Pancreas (tissue), 10 donors: ENCODE results near the gene PLXDC2. TPM values are rescaled to one million over a fixed set of nuclear protein-coding genes. Genes with fewer than 3 reads are reported as not detected.

Experiments
- ATAC-seq, 4 donors: fragments of 200-7000 bp; cut with Tn5 transposase; one replicate each; pipeline versions ENCODE4 v1.8.0 to v1.9.1; 2020; ENCODE audit warnings: mild to moderate bottlenecking in 4 of 4, moderate library complexity in 4 of 4
- DNase-seq, 6 donors: peaks; one replicate each; pipeline ENCODE4 v3.0.0-alpha.2; 2020
- FAIRE-seq: peaks from 2 replicates; lab custom pipeline; 2012; peaks lifted over from hg19 to GRCh38; lab: Jason Lieb, UNC
- H3K27ac ChIP-seq, 4 donors: fragments of 200-600 bp; sonication (generic); 1 replicate in 3 of 4; 2 replicates in 1 of 4; pipeline versions ENCODE4 v1.5.0 to v1.8.0; 2020
- H3K27me3 ChIP-seq, 4 donors: fragments of 200-600 bp; one replicate each; pipeline ENCODE4 v1.8.0; 2021
- H3K36me3 ChIP-seq, 3 donors: fragments of 200-600 bp; sonication (generic) in 1 of 3; one replicate each; pipeline versions ENCODE4 v1.5.0 to v1.8.0; 2020 to 2021
- H3K4me1 ChIP-seq, 3 donors: fragments of 200-600 bp; one replicate each; pipeline ENCODE4 v1.8.0; 2021
- H3K4me3 ChIP-seq, 4 donors: fragments of 200-600 bp; sonication (generic) in 2 of 4; one replicate each; pipeline versions ENCODE4 v1.5.0 to v1.8.0; 2020 to 2021
- H3K9me3 ChIP-seq, 4 donors: fragments of 200-600 bp; one replicate each; pipeline ENCODE4 v1.8.0; 2021
- WGBS, 2 donors: extraction: QIAGEN DNeasy Blood & Tissue Kit; methylation state at CpG; one replicate each; pipeline ENCODE4 v1.1.7; 2013; 5-methylcytosine and 5-hydroxymethylcytosine counted together
- intact Hi-C, 3 donors: fragments of 100-400 bp; cut with DNase I; formaldehyde crosslinking; loops; one replicate each; pipeline versions ENCODE4 v1.11.1 to v1.14.2; 2022
- polyA plus RNA-seq, 2 donors: library from polyadenylated mRNA; stranded (reverse); fragments of 200-250 nt; gene quantifications; one replicate each; pipeline ENCODE4 v1.2.3, GENCODE V29; 2013
- total RNA-seq, 6 donors: library from RNA; stranded (reverse); fragmentation: NEBNext Ultra II Directional in 4 of 6; extraction: Animal tissue kit (Norgen Biotek cat#: 25700) in 4 of 6; gene quantifications; one replicate each; pipeline versions ENCODE4 v1.2.1 to v1.2.4, GENCODE V29; 2021 to 2023
- TF ChIP-seq, protein P1 (sequence below), 4 donors: fragments of 200-600 bp; sonication (generic) in 3 of 4; IDR thresholded peaks; one replicate each; pipeline versions ENCODE4 v1.5.0 to v1.8.0; 2021; ENCODE audit warnings: antibody characterized with exemption in 4 of 4
- donor health status: healthy with polysubstance abuse.
- donor health status: DM: no; HTN: no; CAD: no; lungs with moderate emphysema.
- donor health status: DM: no; HTN: no; CAD: no.
- donor health status: control.
- donor health status: control.
- donor health status: Bipolar disorder and iron deficiency.
- donor health status: DM: yes; HTN: yes; CAD: no.
- donor health status: DM: no; HTN: no; CAD: no.
- donor health status: DM: no; HTN: no; CAD: no.
- donor health status: DM: yes; HTN: yes; CAD: no.

PLXDC2 gene
- total and polyA plus RNA-seq, 8 donors = 1.5 to 48.5 (median 4.3) TPM

- no peak overlapping the region for H3K27ac ChIP-seq
- H3K36me3 ChIP-seq = no peaks in the 10 kb centered on the region
- DNase-seq (no peak), ATAC-seq (no peak), FAIRE-seq (no peak)
- no peak overlapping the region for H3K4me3 ChIP-seq
- H3K27me3 ChIP-seq = no peaks in the 10 kb centered on the region
- peaks cover 4 to 11% (median 8%) of the 10 kb centered on the region in 3 donors for H3K4me1 ChIP-seq
- intact Hi-C loops = no loop called here
- H3K9me3 ChIP-seq = no peaks in the 10 kb centered on the region
- TF ChIP-seq, protein P1, sequence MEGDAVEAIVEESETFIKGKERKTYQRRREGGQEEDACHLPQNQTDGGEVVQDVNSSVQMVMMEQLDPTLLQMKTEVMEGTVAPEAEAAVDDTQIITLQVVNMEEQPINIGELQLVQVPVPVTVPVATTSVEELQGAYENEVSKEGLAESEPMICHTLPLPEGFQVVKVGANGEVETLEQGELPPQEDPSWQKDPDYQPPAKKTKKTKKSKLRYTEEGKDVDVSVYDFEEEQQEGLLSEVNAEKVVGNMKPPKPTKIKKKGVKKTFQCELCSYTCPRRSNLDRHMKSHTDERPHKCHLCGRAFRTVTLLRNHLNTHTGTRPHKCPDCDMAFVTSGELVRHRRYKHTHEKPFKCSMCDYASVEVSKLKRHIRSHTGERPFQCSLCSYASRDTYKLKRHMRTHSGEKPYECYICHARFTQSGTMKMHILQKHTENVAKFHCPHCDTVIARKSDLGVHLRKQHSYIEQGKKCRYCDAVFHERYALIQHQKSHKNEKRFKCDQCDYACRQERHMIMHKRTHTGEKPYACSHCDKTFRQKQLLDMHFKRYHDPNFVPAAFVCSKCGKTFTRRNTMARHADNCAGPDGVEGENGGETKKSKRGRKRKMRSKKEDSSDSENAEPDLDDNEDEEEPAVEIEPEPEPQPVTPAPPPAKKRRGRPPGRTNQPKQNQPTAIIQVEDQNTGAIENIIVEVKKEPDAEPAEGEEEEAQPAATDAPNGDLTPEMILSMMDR (IDR thresholded peaks at IDR 0.05) = no peak
- WGBS, 2 donors = 83 to 93% methylated on average over 3 of the region's 3 CpGs
These were observed 117.5 kb downstream of the PLXDC2 start for GRCh38 chr10:19933772-19934171.

DNA sequence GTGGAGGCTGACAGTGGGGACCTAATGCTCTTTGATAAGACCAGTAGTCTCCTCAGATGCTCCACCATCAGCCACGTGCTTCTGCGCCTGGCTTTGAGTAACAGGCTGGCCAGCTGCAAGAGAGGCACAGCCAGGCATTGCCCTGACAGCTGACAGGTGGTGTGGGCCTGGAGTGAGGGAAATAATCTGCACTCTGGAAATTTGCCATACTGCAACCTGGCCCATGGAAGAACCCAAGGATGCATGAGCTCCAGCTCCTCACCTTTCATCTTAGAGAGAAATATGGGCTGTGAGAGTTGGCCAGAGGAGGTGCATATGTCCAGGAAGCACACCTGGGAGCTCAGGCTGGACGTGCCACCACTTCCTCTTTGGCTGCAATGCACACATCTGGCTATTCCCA lies 118.9 kb downstream of the PLXDC2 start:
- Histone ChIP-seq H3K9me3 (no peaks in the 10 kb centered on the region), H3K4me3 (no peak overlapping the region), H3K27me3 (no peaks in the 10 kb centered on the region), H3K36me3 (no peaks in the 10 kb centered on the region), H3K27ac (no peak overlapping the region), H3K4me1 (peaks cover 0 to 11% (median 8%) of the 10 kb centered on the region in 3 donors)
- no peak for ATAC-seq
- no peak for DNase-seq
- intact Hi-C loops = no loop called here
- WGBS, 2 donors = 56 to 58% methylated on average over 3 of the region's 3 CpGs
- TF ChIP-seq, protein P1 (IDR thresholded peaks at IDR 0.05) = no peak
- FAIRE-seq = no peak

GRCh38 chr10:19936289-19936688 lies 120.1 kb downstream of the PLXDC2 start:
- intact Hi-C loops = no loop called here
- whole genome bisulfite sequencing, 2 donors = 76 to 86% methylated on average over 2 of the region's 2 CpGs

DNA sequence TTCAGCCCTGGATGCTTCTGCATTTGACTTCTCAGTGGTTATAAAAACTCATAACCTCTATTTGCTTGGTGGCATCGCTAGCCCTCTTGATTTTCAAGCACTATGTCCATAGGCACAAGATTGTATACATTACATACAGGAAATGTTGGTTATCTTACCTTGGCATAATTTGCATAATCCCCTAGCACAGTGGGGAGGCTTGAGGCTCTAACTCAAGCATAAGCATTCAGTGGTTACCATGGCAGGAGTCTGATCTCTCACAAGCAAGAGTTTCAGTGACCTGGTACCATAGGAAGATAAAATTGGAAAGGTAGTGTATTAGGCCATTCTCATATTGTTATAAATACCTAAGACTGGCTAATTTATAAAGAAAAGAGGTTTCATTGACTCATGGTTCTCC lies 121.8 kb downstream of the PLXDC2 start:
- DNase-seq (no peak), ATAC-seq (no peak), FAIRE-seq (no peak)
- WGBS, 2 donors = 92 to 97% methylated on average over 1 of the region's 1 CpG
- no peaks in the 10 kb centered on the region for H3K9me3 ChIP-seq
- H3K4me1 ChIP-seq = no peaks in the 10 kb centered on the region
- intact Hi-C loops = no loop called here
- H3K27me3 ChIP-seq = no peaks in the 10 kb centered on the region
- no peaks in the 10 kb centered on the region for H3K36me3 ChIP-seq
- TF ChIP-seq, protein P1 (IDR thresholded peaks at IDR 0.05) = no peak
- H3K4me3 ChIP-seq = no peak overlapping the region
- H3K27ac ChIP-seq = no peak overlapping the region

More at GRCh38 chr10:19936289-19936688, 120.1 kb downstream of the PLXDC2 start:
- no peaks in the 10 kb centered on the region for H3K27me3 ChIP-seq
- no peak for FAIRE-seq
- ATAC-seq = no peak
- TF ChIP-seq, protein P1 (IDR thresholded peaks at IDR 0.05) = no peak
- H3K27ac ChIP-seq = no peak overlapping the region
- DNase-seq = no peak
- H3K9me3 ChIP-seq = no peaks in the 10 kb centered on the region
- H3K36me3 ChIP-seq = no peaks in the 10 kb centered on the region
- no peak overlapping the region for H3K4me3 ChIP-seq
- H3K4me1 ChIP-seq = peaks cover 0 to 10% (median 8%) of the 10 kb centered on the region in 3 donors

DNA sequence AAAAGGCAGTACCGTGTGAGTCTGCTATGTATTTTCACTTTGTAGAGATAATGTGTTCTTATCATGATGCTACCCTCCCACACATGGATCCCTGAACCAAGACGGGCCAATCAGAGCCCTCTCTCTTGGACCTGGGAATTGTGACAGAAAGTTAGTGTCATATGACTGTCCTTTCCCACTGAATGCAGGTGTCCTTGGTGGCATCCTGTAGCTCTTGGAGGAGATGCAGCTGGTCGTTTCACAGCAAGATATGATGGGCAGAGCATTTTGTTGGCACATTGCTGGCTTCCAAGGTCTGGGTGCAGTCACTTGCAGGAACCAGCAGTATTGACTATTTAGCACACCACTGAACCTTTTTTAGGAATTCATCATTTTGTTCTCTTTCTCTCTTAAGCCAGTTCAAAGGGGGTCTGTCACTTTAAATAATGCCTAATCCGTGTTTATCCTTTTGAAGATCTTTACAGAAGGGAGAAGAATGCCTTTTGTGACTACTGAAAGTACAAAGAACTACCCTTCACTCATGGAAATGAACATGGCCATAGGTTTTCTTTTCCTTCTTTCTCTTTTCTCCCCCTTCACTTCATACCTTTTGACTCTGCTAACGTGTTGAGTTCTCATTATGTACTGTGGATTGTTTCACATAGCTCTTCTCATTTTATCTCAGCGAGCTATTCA lies 125.1 kb downstream of the PLXDC2 start:
- WGBS, 2 donors = 46% methylated on average over 6 of the region's 6 CpGs
- FAIRE-seq (no peak), ATAC-seq (no peak), DNase-seq (no peak)
- no peaks in the 10 kb centered on the region for H3K36me3 ChIP-seq
- H3K27me3 ChIP-seq = no peaks in the 10 kb centered on the region
- intact Hi-C loops = no loop called here
- no peak overlapping the region for H3K4me3 ChIP-seq
- H3K4me1 ChIP-seq = no peaks in the 10 kb centered on the region
- no peak overlapping the region for H3K27ac ChIP-seq
- no peaks in the 10 kb centered on the region for H3K9me3 ChIP-seq
- TF ChIP-seq, protein P1 (IDR thresholded peaks at IDR 0.05) = no peak
